ENCODE results near the gene ATG14. TPM values are rescaled to one million over a fixed set of nuclear protein-coding genes. Genes with fewer than 3 reads are reported as not detected.
"Not testable (repeated sequence)": the region's sequence is repeated elsewhere in the genome, so short reads cannot be mapped to it uniquely, and the experiment has no call there.

ATG14 gene
- total and polyA plus RNA-seq, 7 donors: 4.3 to 15.1 (median 7.9) TPM

GRCh38 chr14:55386037-55386808 is 25.4 kb downstream of the ATG14 start:
- Histone ChIP-seq H3K9me3 (no peaks in the 10 kb centered on the region), H3K27me3 (ENCODE audit: insufficient read depth in 3 of 3, low read length in 2 of 3) (no peaks in the 10 kb centered on the region), H3K4me3 (no peak overlapping the region), H3K27ac (peak overlapping the region; percentile 84), H3K4me1 (peaks cover 57% of the 10 kb centered on the region), H3K36me3 (ENCODE audit: insufficient read depth in 1 of 2, low read depth in 1 of 2) (peaks cover 2 to 58% of the 10 kb centered on the region in 2 donors)
- intact Hi-C loops (cut with DNase I): no loop called here
- ATAC-seq: no peak
- DNase-seq: no peak
- 76 to 87% (median 85%) methylated on average over 6 of the region's 6 CpGs for WGBS, 3 donors
- no peak for TF ChIP-seq CTCF (IDR thresholded peaks at IDR 0.05)

GRCh38 chr14:55384536-55384935 is 27.1 kb downstream of the ATG14 start:
- Histone ChIP-seq H3K9me3 (no peaks in the 10 kb centered on the region), H3K4me1 (peaks cover 55% of the 10 kb centered on the region), H3K4me3 (no peak overlapping the region), H3K27ac (peak overlapping the region; percentile 84), H3K27me3 (ENCODE audit: insufficient read depth in 3 of 3, low read length in 2 of 3) (no peaks in the 10 kb centered on the region), H3K36me3 (ENCODE audit: insufficient read depth in 1 of 2, low read depth in 1 of 2) (peaks cover 2 to 62% of the 10 kb centered on the region in 2 donors)
- intact Hi-C loops (cut with DNase I): no loop called here
- ATAC-seq: peak in 1 of 4 donors; percentile 21
- DNase-seq: no peak
- 21 to 38% (median 28%) methylated on average over 3 of the region's 3 CpGs for WGBS, 3 donors
- no peak for TF ChIP-seq CTCF (IDR thresholded peaks at IDR 0.05)

- no peak overlapping the region for H3K4me3 ChIP-seq
- peaks cover 46% of the 10 kb centered on the region for H3K4me1 ChIP-seq
- H3K9me3 ChIP-seq: no peaks in the 10 kb centered on the region
- peak; percentile 45 to 61 (median 60) for ATAC-seq
- 31 to 45% (median 37%) methylated on average over 5 of the region's 5 CpGs for WGBS, 3 donors
- no peaks in the 10 kb centered on the region for H3K27me3 ChIP-seq (ENCODE audit: insufficient read depth in 3 of 3, low read length in 2 of 3)
- peak overlapping the region; percentile 84 for H3K27ac ChIP-seq
- no peak for DNase-seq
- TF ChIP-seq CTCF (IDR thresholded peaks at IDR 0.05): no peak
- intact Hi-C loops (cut with DNase I): no loop called here
- peaks cover 2 to 64% of the 10 kb centered on the region in 2 donors for H3K36me3 ChIP-seq (ENCODE audit: insufficient read depth in 1 of 2, low read depth in 1 of 2)
Measured at GRCh38 chr14:55383541-55384140, 28.0 kb downstream of the ATG14 start.

- Histone ChIP-seq H3K36me3 (ENCODE audit: insufficient read depth in 1 of 2, low read depth in 1 of 2) (peaks cover 2 to 66% of the 10 kb centered on the region in 2 donors), H3K4me1 (peaks cover 40% of the 10 kb centered on the region), H3K4me3 (peak overlapping the region; percentile 35), H3K27ac (peak overlapping the region; percentile 84)
- H3K27me3 ChIP-seq (ENCODE audit: insufficient read depth in 3 of 3, low read length in 2 of 3); intact Hi-C loops (cut with DNase I); H3K9me3 ChIP-seq; DNase-seq: not testable (repeated sequence)
- 32 to 47% (median 35%) methylated on average over 10 of the region's 10 CpGs for WGBS, 3 donors
- ATAC-seq: peak; percentile 45 to 80 (median 67)
Measured at GRCh38 chr14:55383056-55383466, 28.6 kb downstream of the ATG14 start.

- Histone ChIP-seq H3K27me3 (ENCODE audit: insufficient read depth in 3 of 3, low read length in 2 of 3) (no peaks in the 10 kb centered on the region), H3K4me3 (no peak overlapping the region), H3K27ac (peak overlapping the region; percentile 84), H3K36me3 (ENCODE audit: insufficient read depth in 1 of 2, low read depth in 1 of 2) (peaks cover 2 to 67% of the 10 kb centered on the region in 2 donors), H3K4me1 (peaks cover 37% of the 10 kb centered on the region), H3K9me3 (no peaks in the 10 kb centered on the region)
- ATAC-seq (no peak), DNase-seq (no peak)
- WGBS, 3 donors: 42 to 62% (median 43%) methylated on average over 4 of the region's 4 CpGs
- intact Hi-C loops (cut with DNase I): no loop called here
- no peak for TF ChIP-seq CTCF (IDR thresholded peaks at IDR 0.05)
Measured at GRCh38 chr14:55382483-55382882, 29.1 kb downstream of the ATG14 start.

Measured in psoas muscle (tissue), 8 donors.